ENCODE data around the gene SEMA3D. TPM values are rescaled to one million over a fixed set of nuclear protein-coding genes. Genes with fewer than 3 reads are reported as not detected.

SEMA3D gene
- total and polyA plus RNA-seq, 7 donors: 0.23 to 5.5 (median 2.5) TPM

GRCh38 chr7:85022064-85022697 is 164.7 kb downstream of the SEMA3D start:
- no peaks in the 10 kb centered on the region for H3K27me3 ChIP-seq
- intact Hi-C loops (cut with DNase I): loop anchor here (2.0 kb wide), 1 partner anchor 1045 kb away; no protein-coding TSS in a partner anchor
- no peak overlapping the region for H3K4me3 ChIP-seq

DNA sequence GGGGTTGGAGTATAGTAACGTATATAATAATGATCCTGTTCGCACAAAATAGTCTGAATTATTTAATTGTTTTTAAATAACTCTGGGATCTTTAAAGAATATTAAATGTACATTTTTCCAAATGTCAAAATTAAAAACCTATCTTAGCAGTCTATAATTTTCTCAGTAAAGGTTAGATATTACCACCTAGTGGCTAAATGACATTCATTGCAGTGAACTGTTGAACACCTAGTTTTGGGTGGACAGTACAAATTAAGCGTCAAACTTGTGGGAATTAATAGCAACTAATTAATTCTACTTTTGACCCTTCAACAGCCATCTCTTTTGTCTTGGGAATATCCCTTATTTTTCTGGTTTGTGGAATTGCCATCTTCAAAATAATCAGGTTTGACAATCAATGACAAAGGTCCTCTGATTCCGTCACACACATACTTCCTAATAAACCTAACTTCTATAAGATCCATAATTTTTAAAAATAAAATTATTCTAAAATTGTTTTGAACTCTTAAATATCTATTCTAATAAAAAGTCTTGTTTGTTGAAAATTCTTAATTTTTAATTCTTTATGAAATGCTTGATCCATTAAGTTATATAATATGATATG is 165.7 kb downstream of the SEMA3D start:
- Histone ChIP-seq H3K9me3 (no peaks in the 10 kb centered on the region), H3K36me3 (no peaks in the 10 kb centered on the region), H3K4me1 (peaks cover 0 to 7% (median 2%) of the 10 kb centered on the region in 4 donors), H3K4me3 (no peak overlapping the region), H3K27me3 (no peaks in the 10 kb centered on the region), H3K27ac (no peak overlapping the region)
- TF ChIP-seq, protein P1, sequence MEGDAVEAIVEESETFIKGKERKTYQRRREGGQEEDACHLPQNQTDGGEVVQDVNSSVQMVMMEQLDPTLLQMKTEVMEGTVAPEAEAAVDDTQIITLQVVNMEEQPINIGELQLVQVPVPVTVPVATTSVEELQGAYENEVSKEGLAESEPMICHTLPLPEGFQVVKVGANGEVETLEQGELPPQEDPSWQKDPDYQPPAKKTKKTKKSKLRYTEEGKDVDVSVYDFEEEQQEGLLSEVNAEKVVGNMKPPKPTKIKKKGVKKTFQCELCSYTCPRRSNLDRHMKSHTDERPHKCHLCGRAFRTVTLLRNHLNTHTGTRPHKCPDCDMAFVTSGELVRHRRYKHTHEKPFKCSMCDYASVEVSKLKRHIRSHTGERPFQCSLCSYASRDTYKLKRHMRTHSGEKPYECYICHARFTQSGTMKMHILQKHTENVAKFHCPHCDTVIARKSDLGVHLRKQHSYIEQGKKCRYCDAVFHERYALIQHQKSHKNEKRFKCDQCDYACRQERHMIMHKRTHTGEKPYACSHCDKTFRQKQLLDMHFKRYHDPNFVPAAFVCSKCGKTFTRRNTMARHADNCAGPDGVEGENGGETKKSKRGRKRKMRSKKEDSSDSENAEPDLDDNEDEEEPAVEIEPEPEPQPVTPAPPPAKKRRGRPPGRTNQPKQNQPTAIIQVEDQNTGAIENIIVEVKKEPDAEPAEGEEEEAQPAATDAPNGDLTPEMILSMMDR (IDR thresholded peaks at IDR 0.05): peak; percentile 22 to 62 (median 41)
- TF ChIP-seq POLR2A (IDR thresholded peaks at IDR 0.05) (no peak), POLR2AphosphoS5 (IDR thresholded peaks at IDR 0.05) (no peak)
- 69 to 91% methylated on average over 4 of the region's 4 CpGs for WGBS, 2 donors
- no peak for DNase-seq
- intact Hi-C loops (cut with DNase I): no loop called here

More at GRCh38 chr7:85022064-85022697, 164.7 kb downstream of the SEMA3D start:
- 52 to 80% methylated on average over 5 of the region's 5 CpGs for WGBS, 2 donors
- DNase-seq: no peak
- Histone ChIP-seq H3K36me3 (no peaks in the 10 kb centered on the region), H3K27ac (no peak overlapping the region), H3K4me1 (peaks cover 0 to 7% (median 2%) of the 10 kb centered on the region in 4 donors), H3K9me3 (no peaks in the 10 kb centered on the region)
- TF ChIP-seq, protein P1 (IDR thresholded peaks at IDR 0.05): no peak
- TF ChIP-seq POLR2AphosphoS5 (IDR thresholded peaks at IDR 0.05) (no peak), POLR2A (IDR thresholded peaks at IDR 0.05) (no peak), EP300 (IDR thresholded peaks at IDR 0.05) (no peak)

GRCh38 chr7:85019778-85020177 is 167.1 kb downstream of the SEMA3D start:
- TF ChIP-seq, protein P1 (IDR thresholded peaks at IDR 0.05): no peak
- no peak for DNase-seq
- H3K27ac ChIP-seq: no peak overlapping the region
- no peaks in the 10 kb centered on the region for H3K36me3 ChIP-seq
- H3K4me1 ChIP-seq: peaks cover 0 to 7% (median 2%) of the 10 kb centered on the region in 4 donors
- 89 to 91% methylated on average over 3 of the region's 3 CpGs for WGBS, 2 donors
- no peaks in the 10 kb centered on the region for H3K9me3 ChIP-seq
- H3K27me3 ChIP-seq: no peaks in the 10 kb centered on the region
- H3K4me3 ChIP-seq: no peak overlapping the region
- intact Hi-C loops (cut with DNase I): loop anchor here (1.0 to 10.0 kb wide), 2 partner anchors 529 to 705 kb away; no protein-coding TSS in a partner anchor

- TF ChIP-seq EP300 (IDR thresholded peaks at IDR 0.05) (no peak), POLR2AphosphoS5 (IDR thresholded peaks at IDR 0.05) (no peak), POLR2A (IDR thresholded peaks at IDR 0.05) (no peak)
- TF ChIP-seq, protein P1 (IDR thresholded peaks at IDR 0.05): no peak
- Histone ChIP-seq H3K4me3 (no peak overlapping the region), H3K27ac (no peak overlapping the region), H3K36me3 (no peaks in the 10 kb centered on the region), H3K9me3 (no peaks in the 10 kb centered on the region), H3K4me1 (peaks cover 0 to 7% (median 2%) of the 10 kb centered on the region in 4 donors), H3K27me3 (no peaks in the 10 kb centered on the region)
- intact Hi-C loops (cut with DNase I): loop anchor here (10.0 kb wide), 1 partner anchor 704 kb away; no protein-coding TSS in a partner anchor
- WGBS, 2 donors: 75 to 88% methylated on average over 1 of the region's 1 CpG
- no peak for DNase-seq
Observed at GRCh38 chr7:85019176-85019575, 167.7 kb downstream of the SEMA3D start.

Measured in sigmoid colon (tissue), 7 donors.